ENCODE results near the gene CHN2.

- no peak for TF ChIP-seq RARB (CRISPR knock-in tag; IDR thresholded peaks at IDR 0.05)
- no peak for TF ChIP-seq PATZ1 (CRISPR knock-in tag; IDR thresholded peaks at IDR 0.05; ENCODE audit: borderline replicate concordance)
- TF ChIP-seq ARNTL (CRISPR knock-in tag; IDR thresholded peaks at IDR 0.05; ENCODE audit: borderline replicate concordance, low read depth), result no peak
- TF ChIP-seq ZNF565 (CRISPR knock-in tag; conservative IDR thresholded peaks at IDR 0.05; ENCODE audit: low read depth), result no peak
- TF ChIP-seq CREB5 (CRISPR knock-in tag; IDR thresholded peaks at IDR 0.05; ENCODE audit: low read depth), result no peak
- no peak for TF ChIP-seq ZFP3 (CRISPR knock-in tag; IDR thresholded peaks at IDR 0.05)
- TF ChIP-seq GLIS3 (CRISPR knock-in tag; IDR thresholded peaks at IDR 0.05), result no peak
Measured at GRCh38 chr7:29384277-29384676, 189.7 kb downstream of the CHN2 start.

Data from SK-N-SH treated with all-trans-retinoic acid at 6 μM for 48 hours (cell line).